ENCODE results near the gene COX10. TPM values are rescaled to one million over a fixed set of nuclear protein-coding genes. Genes with fewer than 3 reads are reported as not detected.
A peak's percentile ranks its signal among the peaks of the same experiment; 100 is the strongest.

Gene COX10
- total RNA-seq, 1 donor from 2014 or later: 24.8 TPM

DNA sequence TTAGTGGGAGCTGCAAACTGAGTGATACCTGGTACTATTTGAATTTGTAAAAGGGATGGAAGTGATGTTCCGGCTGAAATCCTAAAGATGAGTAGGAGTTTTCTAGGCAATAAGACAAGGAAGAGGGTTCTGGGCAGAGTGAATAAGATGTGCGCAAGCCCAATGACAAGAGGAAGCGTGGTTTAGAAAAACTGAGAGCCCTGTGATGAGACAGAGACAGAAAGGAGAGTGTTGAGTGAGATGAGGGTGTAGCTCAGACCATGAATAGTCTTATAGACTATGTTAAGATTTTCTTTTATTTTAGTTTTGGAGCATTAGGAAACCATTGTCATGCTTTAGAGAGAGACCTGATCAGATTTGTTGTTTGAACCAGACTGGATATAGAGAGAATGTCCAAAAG lies 50.2 kb downstream of the COX10 start:
- TF ChIP-seq, protein P1, sequence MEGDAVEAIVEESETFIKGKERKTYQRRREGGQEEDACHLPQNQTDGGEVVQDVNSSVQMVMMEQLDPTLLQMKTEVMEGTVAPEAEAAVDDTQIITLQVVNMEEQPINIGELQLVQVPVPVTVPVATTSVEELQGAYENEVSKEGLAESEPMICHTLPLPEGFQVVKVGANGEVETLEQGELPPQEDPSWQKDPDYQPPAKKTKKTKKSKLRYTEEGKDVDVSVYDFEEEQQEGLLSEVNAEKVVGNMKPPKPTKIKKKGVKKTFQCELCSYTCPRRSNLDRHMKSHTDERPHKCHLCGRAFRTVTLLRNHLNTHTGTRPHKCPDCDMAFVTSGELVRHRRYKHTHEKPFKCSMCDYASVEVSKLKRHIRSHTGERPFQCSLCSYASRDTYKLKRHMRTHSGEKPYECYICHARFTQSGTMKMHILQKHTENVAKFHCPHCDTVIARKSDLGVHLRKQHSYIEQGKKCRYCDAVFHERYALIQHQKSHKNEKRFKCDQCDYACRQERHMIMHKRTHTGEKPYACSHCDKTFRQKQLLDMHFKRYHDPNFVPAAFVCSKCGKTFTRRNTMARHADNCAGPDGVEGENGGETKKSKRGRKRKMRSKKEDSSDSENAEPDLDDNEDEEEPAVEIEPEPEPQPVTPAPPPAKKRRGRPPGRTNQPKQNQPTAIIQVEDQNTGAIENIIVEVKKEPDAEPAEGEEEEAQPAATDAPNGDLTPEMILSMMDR (conservative IDR thresholded peaks at IDR 0.05; ENCODE audit: low read depth, low read length): no peak
- no peak overlapping the region for H3K4me3 ChIP-seq (ENCODE audit: low read depth, low read length)
- DNase-seq (ENCODE audit: low read depth): no peak

GRCh38 chr17:14121952-14122351 lies 52.6 kb downstream of the COX10 start:
- no peak for DNase-seq (ENCODE audit: low read depth)
- H3K4me3 ChIP-seq (ENCODE audit: low read depth, low read length): no peak overlapping the region
- TF ChIP-seq, protein P1 (conservative IDR thresholded peaks at IDR 0.05; ENCODE audit: low read depth, low read length): no peak

- TF ChIP-seq, protein P1 (conservative IDR thresholded peaks at IDR 0.05; ENCODE audit: low read depth, low read length): no peak
- H3K4me3 ChIP-seq (ENCODE audit: low read depth, low read length): no peak overlapping the region
- DNase-seq (ENCODE audit: low read depth): no peak
Measured at GRCh38 chr17:14123619-14124278, 54.4 kb downstream of the COX10 start.

DNA sequence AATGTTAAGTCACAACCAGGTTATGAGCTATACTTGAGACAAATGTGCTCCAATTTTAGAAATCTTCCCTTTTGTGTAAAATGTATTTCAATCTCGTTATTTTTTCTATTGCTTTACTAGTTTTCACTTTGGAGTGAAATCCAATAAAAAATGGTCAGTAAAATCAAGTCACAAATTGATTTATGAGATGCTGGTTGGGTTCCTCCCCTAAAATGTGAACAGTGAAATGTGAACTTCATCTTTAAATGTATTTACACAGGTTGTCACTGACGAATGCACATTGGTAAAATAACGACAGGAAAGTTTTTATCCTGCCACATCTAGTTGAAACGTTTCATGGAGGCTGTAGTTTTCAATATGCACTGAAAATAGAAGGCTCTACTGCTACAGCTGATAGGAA lies 55.5 kb downstream of the COX10 start:
- DNase-seq (ENCODE audit: low read depth): no peak
- TF ChIP-seq, protein P1 (conservative IDR thresholded peaks at IDR 0.05; ENCODE audit: low read depth, low read length): no peak
- H3K4me3 ChIP-seq (ENCODE audit: low read depth, low read length): no peak overlapping the region

- H3K4me3 ChIP-seq (ENCODE audit: low read depth, low read length): peak overlapping the region; percentile 8
- TF ChIP-seq, protein P1 (conservative IDR thresholded peaks at IDR 0.05; ENCODE audit: low read depth, low read length): no peak
- no peak for DNase-seq (ENCODE audit: low read depth)
Measured at GRCh38 chr17:14125518-14126137, 56.3 kb downstream of the COX10 start.

GRCh38 chr17:14133104-14133503 lies 63.8 kb downstream of the COX10 start:
- TF ChIP-seq, protein P1 (conservative IDR thresholded peaks at IDR 0.05; ENCODE audit: low read depth, low read length): no peak
- no peak for DNase-seq (ENCODE audit: low read depth)
- no peak overlapping the region for H3K4me3 ChIP-seq (ENCODE audit: low read depth, low read length)

DNA sequence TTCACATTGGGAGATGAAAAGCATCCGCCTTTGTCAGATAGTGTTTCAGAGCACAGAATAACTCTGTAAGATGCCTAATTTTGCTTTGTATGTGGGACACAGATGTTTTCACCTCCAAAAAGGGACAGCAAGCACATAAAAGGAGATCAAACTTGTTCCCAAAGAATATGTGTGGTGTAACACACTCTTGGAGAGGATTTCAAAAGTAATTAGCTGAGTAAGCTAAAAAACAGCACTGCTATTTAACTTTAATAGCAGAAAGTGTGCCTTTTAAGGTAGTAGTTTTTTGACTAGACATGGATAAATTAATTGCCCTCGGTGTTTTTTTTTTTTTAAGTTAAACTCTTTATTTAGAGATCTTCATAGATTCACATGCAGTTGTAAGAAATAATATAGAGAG lies 65.2 kb downstream of the COX10 start:
- TF ChIP-seq, protein P1 (conservative IDR thresholded peaks at IDR 0.05; ENCODE audit: low read depth, low read length): no peak
- no peak overlapping the region for H3K4me3 ChIP-seq (ENCODE audit: low read depth, low read length)
- no peak for DNase-seq (ENCODE audit: low read depth)

All from epithelial cell of proximal tubule (primary cell).